Mucosa of rectum (tissue), 2 donors: ENCODE measurements around the gene NGF.
"Not testable (repeated sequence)": the region's sequence is repeated elsewhere in the genome, so short reads cannot be mapped to it uniquely, and the experiment has no call there.

ENCODE experiments used
- H3K27ac ChIP-seq, 2 donors: one replicate each; pipeline ENCODE4 v1.7.0; 2013; ENCODE audit warnings: inconsistent platforms in 2 of 2, low read depth in 2 of 2, low read length in 2 of 2
- H3K27me3 ChIP-seq, 2 donors: one replicate each; pipeline ENCODE4 v1.7.0; 2013; ENCODE audit warnings: low read length in 2 of 2; ENCODE audit not compliant: control insufficient read depth in 2 of 2, insufficient read depth in 2 of 2
- H3K36me3 ChIP-seq, 2 donors: one replicate each; pipeline ENCODE4 v1.7.0; 2013; ENCODE audit warnings: low read length in 2 of 2; ENCODE audit not compliant: control insufficient read depth in 2 of 2, insufficient read depth in 2 of 2
- H3K4me1 ChIP-seq, 2 donors: one replicate each; pipeline ENCODE4 v1.7.0; 2013; ENCODE audit warnings: low read length in 2 of 2, mild to moderate bottlenecking in 1 of 2; ENCODE audit not compliant: control insufficient read depth in 2 of 2, insufficient read depth in 2 of 2
- H3K4me3 ChIP-seq, 2 donors: one replicate each; pipeline ENCODE4 v1.7.0; 2013; ENCODE audit warnings: low read length in 2 of 2
- H3K9ac ChIP-seq, 2 donors: one replicate each; pipeline ENCODE4 v1.7.0; 2013; ENCODE audit warnings: low read length in 2 of 2, low read depth in 1 of 2, mild to moderate bottlenecking in 1 of 2
- H3K9me3 ChIP-seq, 2 donors: one replicate each; pipeline ENCODE4 v1.7.0; 2013; ENCODE audit warnings: low read length in 2 of 2; ENCODE audit not compliant: control insufficient read depth in 2 of 2
- donor health status: healthy.
- donor health status: Normal muscosa, but diverticular disease.

The NGF gene

DNA sequence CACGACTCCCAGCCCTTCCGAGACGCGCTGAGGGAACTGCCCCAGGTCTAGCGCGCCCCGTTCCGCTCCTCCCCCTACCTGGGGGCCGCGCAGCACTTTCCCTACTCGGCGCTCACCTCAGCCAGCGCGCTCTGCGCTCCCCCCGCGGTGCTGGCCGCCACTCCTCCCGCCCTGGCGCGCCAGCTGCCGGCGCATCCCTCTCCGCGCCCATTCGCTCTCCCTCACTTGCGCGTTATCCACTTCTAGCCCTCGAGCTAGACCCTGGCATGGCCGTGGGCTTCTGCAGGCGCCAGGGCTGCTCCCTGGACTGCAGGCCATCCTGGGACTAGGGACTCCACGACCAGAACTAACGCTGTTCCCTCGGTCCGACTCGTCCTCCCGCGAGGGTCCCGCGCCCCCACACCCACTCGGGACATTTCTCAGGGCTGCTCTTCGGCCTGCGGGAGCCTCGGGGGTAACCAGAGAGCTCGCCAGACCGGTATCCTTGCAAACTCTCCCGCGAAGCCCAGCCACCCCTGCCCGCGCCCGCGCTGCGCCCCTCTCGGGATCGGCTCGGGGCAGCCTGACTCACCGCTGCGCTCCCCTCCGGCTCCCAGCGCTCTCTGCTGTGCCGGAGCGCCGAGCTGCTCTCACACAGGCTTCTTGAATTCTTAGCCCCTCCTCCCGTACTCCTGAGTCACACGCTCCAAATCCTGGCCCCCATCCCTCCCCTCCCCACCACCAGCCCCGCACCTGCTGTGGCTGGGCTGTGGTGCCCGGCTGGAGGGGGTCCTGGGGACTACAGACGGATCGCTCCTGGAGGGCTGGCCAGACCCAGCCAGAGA, at the start of gene NGF:
Gene NGF (minus strand): TSS at position 617 of the 824 bp plus-strand sequence. CDS start 51,454 bp downstream, outside the sequence.
- Histone ChIP-seq H3K4me3 (peak within 1 kb of the TSS; percentile 41 to 57), H3K27ac (no peak within 1 kb of the TSS), H3K9ac (peak within 1 kb of the TSS in 1 of 2 donors; percentile 49), H3K9me3 (no peaks in the 10 kb centered on the region), H3K4me1 (peaks cover 0 to 3% of the 10 kb centered on the region in 2 donors), H3K36me3 (no peaks in the 10 kb centered on the region), H3K27me3 (peaks cover 5 to 10% of the 10 kb centered on the region in 2 donors)

DNA sequence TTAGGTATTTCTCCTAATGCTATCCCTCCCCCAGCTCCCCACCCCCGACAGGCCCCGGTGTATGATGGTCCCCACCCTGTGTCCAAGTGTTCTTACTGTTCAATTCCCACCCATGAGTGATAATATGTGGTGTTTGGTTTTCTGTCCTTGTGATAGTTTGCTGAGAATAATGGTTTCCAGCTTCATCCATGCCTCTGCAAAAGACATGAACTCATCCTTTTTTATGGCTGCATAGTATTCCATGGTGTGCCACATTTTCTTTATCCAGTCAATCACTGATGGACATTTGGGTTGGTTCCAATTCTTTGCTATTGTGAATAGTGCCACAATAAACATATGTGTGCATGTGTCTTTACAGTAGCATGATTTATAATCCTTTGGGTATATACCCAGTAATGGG, 45.4 kb upstream of the NGF start:
- H3K9me3 ChIP-seq, H3K27me3 ChIP-seq, H3K4me1 ChIP-seq, H3K9ac ChIP-seq, H3K27ac ChIP-seq, H3K36me3 ChIP-seq, H3K4me3 ChIP-seq: not testable (repeated sequence)

- H3K9me3 ChIP-seq: no peaks in the 10 kb centered on the region
- H3K9ac ChIP-seq: no peak overlapping the region
- no peak overlapping the region for H3K4me3 ChIP-seq
- no peaks in the 10 kb centered on the region for H3K4me1 ChIP-seq
- no peaks in the 10 kb centered on the region for H3K36me3 ChIP-seq
- no peak overlapping the region for H3K27ac ChIP-seq
- H3K27me3 ChIP-seq: no peaks in the 10 kb centered on the region
Observed at GRCh38 chr1:115379943-115380342, 41.9 kb upstream of the NGF start.

DNA sequence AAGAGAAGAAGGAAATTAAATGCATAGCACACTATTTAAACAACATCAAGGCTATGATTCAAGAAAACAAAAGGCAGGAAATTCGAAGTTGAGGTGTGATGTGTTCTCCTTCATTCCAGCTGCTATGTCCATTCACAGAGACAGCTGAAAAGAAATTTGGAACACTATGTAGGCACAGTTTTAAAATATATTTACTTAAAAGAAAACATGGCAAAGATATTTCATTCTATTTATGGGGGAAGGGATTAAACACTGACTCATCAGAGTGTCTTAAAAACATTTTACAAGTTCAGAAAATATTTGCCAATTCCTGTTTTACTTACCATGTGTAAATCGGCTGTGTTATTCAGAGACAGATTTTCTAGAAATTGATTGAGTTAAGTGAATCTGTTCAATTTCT, 39.4 kb upstream of the NGF start:
- Histone ChIP-seq H3K4me1 (no peaks in the 10 kb centered on the region), H3K27me3 (no peaks in the 10 kb centered on the region), H3K9me3 (no peaks in the 10 kb centered on the region), H3K36me3 (no peaks in the 10 kb centered on the region), H3K4me3 (no peak overlapping the region), H3K27ac (no peak overlapping the region), H3K9ac (no peak overlapping the region)

DNA sequence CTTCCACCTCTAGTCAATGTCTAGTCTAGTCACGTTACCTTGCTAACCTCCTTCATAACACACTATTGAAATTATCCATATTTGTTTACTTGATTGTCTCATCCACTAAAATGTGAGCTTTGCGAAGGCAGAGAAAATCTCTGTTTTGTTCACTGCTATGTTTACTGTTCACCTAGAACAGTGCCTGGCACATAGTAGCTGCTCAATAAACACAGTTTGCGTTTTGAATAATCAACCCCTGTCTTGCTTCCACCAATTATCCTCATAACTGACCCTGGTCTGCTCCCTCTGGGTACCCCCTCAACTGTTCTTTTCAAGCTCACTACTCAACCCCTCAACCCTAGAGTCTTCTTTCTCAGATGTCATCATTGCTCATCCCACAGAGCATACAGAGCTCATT, 36.5 kb upstream of the NGF start:
- no peaks in the 10 kb centered on the region for H3K27me3 ChIP-seq
- H3K4me1 ChIP-seq: no peaks in the 10 kb centered on the region
- H3K4me3 ChIP-seq: no peak overlapping the region
- no peak overlapping the region for H3K9ac ChIP-seq
- H3K36me3 ChIP-seq: no peaks in the 10 kb centered on the region
- no peak overlapping the region for H3K27ac ChIP-seq
- no peaks in the 10 kb centered on the region for H3K9me3 ChIP-seq

DNA sequence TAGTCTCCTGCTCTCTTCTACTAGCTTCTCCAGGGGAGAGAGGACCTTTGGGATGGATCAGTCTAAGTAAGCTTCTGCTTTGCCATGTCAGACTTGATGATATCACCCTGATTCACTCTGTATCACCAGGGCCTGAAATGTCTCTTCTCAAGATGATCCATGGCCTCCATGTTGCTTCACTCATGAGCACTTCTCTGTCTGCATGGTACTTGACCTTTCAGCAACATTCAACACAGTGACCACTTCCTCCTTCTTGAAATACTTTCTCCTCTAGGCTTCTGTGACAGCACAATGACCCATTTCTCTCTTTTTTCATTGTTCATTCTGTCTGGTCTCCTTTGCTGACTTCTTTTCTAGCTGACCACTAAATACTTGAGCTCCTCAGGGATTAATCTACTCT, 35.3 kb upstream of the NGF start:
- no peaks in the 10 kb centered on the region for H3K4me1 ChIP-seq
- H3K9ac ChIP-seq: no peak overlapping the region
- H3K4me3 ChIP-seq: no peak overlapping the region
- no peaks in the 10 kb centered on the region for H3K36me3 ChIP-seq
- no peak overlapping the region for H3K27ac ChIP-seq
- no peaks in the 10 kb centered on the region for H3K9me3 ChIP-seq
- no peaks in the 10 kb centered on the region for H3K27me3 ChIP-seq

DNA sequence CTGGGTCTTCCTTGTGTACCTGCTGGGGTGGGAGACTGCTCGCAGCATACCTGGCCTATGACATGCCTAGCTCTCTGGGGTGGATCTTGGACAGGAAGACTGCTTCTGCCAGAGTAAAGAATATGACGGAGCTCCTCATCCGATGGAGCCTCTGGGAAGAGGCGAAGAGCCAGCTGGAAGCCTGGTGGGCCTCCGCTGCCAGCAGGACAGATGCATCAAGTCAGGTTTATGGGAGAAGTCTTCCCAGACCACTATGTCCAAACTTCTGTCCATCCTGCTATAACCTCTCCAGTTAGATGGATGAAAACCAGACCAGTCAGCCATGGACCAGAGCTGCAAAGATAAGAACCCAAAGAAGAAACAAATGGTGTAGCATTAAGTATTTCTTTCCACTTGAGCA, 27.7 kb upstream of the NGF start:
- Histone ChIP-seq H3K27ac (no peak overlapping the region), H3K27me3 (no peaks in the 10 kb centered on the region), H3K4me1 (peaks cover 4% of the 10 kb centered on the region in 2 donors), H3K36me3 (no peaks in the 10 kb centered on the region), H3K9ac (no peak overlapping the region), H3K9me3 (no peaks in the 10 kb centered on the region), H3K4me3 (no peak overlapping the region)

DNA sequence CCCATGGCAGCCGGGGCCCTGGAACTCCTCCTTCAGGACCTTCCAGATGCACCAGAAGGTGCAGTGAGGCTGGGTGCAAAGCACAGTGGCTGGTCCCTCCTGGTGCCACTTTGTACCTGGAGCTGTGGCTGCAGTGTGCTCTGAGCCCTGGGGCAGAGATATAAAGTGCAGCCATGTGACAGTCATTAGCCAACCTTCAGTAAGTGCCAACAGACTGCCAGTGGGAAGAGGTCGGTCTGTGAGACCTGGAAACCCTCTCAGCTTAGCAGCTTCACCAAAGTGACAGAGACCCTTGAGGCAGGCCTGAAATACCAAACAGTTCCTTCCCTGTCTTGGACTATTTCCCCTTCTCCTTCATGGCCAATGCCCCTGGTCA, 26.7 kb upstream of the NGF start:
- H3K27me3 ChIP-seq: no peaks in the 10 kb centered on the region
- H3K27ac ChIP-seq: no peak overlapping the region
- no peaks in the 10 kb centered on the region for H3K36me3 ChIP-seq
- H3K4me1 ChIP-seq: peaks cover 4% of the 10 kb centered on the region in 2 donors
- no peaks in the 10 kb centered on the region for H3K9me3 ChIP-seq
- H3K4me3 ChIP-seq: no peak overlapping the region
- no peak overlapping the region for H3K9ac ChIP-seq

DNA sequence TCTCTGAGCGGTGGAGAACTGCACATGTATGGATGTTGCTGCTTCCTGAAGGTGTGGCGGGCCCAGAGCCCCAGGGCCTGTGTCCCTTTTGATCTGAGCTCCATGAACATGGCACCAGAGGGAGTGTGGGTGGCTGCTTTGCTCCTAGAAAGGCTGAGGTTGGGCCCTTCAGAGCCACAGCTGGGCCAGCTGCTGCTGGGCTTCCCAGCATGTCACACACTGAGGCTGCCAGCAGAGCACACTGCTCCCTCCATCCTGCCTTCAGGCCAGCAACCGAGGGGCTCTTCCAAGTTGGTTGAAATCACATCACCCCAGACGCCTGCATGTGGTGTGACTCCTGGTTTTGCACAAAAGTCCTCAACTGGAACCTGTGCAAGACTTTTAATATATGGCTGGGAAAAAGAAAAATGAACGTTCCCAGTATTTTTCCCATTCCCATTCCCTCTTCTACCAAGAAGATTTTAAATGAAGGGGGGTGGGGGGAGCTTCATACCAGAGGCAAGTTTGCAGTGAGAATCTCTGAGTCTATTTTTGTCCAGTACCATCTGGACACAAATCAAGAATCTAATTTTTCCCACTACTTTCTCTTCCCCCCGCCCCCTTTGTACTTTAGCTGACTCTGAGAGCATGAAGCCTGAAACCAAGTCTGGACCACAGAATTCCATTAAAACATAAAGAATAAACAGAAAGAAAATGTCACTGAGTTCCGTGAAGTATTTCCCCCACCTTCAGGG, 26.2 kb upstream of the NGF start:
- H3K9me3 ChIP-seq: no peaks in the 10 kb centered on the region
- H3K4me3 ChIP-seq: no peak overlapping the region
- no peaks in the 10 kb centered on the region for H3K36me3 ChIP-seq
- H3K27ac ChIP-seq: peak overlapping the region in 1 of 2 donors; percentile 9
- H3K4me1 ChIP-seq: peaks cover 4% of the 10 kb centered on the region in 2 donors
- no peak overlapping the region for H3K9ac ChIP-seq
- no peaks in the 10 kb centered on the region for H3K27me3 ChIP-seq

DNA sequence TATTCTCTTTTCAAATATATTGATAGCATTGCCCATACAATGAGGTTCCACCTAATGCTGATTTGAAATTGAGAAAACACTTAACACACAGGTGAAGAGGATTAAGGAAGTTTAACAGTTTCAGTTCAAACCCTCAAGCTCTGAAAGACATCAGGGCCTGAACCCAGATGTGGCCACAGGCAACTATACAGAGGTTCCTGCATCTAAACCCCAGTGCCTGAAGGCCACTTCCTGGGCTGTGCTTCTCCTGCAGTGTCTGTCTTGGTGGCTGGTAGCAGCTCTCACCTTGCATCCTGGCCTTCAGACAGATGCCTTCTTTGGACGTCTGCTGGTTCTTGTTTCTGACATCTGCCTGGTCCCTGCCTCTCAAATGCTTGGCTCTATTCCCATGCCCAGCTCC, 25.1 kb upstream of the NGF start:
- no peaks in the 10 kb centered on the region for H3K36me3 ChIP-seq
- no peak overlapping the region for H3K27ac ChIP-seq
- H3K27me3 ChIP-seq: no peaks in the 10 kb centered on the region
- H3K9me3 ChIP-seq: no peaks in the 10 kb centered on the region
- peaks cover 4% of the 10 kb centered on the region in 2 donors for H3K4me1 ChIP-seq
- H3K9ac ChIP-seq: no peak overlapping the region
- H3K4me3 ChIP-seq: no peak overlapping the region
